Head of caudate nucleus (tissue), 42 donors: ENCODE results near the gene KRT13.

Experiments
- DNase-seq, 42 donors: peaks; one replicate each; pipeline versions ENCODE4 v3.0.0 to v3.0.0-alpha.2; 2020 to 2021; ENCODE audit warnings: mixed read lengths in 7 of 42
- intact Hi-C: fragments of 100-400 bp; cut with DNase I; formaldehyde crosslinking; loops from one replicate; pipeline ENCODE4 v1.15.0; 2022

The KRT13 gene

DNA sequence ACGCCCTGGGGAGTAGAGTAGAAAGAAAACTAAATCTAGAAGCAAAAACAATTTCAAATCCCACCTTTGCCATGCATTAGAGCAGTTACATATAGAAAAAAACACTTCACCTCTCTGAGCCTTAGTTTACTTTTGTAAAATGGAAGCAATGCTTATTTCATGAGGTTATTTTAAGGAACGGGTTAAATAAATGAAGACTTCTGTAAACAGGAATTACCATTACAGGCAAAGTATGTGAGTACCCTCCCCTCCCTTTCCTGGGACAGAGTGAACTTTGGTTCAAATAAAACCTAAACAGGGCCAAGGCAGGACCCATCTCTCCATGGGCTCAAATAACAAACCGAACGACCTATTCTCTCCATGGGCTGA, 17.8 kb upstream of the KRT13 start:
- intact Hi-C loops, result no loop called here
- DNase-seq, result no peak

DNA sequence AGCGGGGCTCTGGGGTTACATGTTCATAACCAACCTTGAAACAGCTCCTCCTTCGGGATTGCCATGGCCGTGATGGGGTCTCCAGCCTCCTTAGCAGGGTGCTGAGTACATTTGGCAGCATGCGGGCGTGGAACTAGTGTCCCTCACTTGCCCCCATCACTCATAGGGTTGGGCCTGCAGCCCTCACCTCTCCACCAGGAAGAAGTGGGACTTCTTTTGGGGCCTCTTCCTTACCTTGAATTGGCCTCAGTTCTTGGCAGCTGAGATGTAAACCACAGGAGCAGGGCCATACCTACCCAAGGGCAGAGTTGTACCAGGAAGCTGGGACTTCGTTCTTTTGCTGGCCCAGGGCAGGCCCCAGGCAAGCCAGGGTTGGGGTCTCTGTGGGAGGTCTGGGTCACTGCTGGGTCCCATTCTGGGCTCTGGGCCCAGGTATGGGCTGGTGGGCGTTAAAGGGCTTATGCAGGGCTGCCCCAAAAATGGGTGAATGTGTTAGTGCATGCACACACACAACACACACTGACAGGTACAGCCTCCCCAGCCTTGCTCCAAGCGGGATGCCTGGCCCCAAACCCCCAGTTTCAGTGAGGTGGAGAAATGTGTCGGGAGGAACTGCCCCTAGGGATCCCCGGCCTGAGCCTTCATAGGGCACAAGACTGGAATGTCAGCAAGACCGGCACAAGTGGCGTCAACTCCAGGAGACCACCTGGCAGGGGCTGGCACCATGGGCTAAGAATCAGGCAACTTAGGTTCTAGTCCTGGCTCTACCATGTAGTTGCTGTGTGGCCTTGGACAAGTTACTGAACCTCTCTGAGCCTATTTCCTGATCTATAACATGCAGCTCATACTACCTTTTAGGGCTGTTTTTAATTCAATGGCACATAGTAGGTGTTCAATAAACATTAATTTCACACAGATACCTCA, 17.2 kb upstream of the KRT13 start:
- no peak for DNase-seq
- intact Hi-C loops, result no loop called here

DNA sequence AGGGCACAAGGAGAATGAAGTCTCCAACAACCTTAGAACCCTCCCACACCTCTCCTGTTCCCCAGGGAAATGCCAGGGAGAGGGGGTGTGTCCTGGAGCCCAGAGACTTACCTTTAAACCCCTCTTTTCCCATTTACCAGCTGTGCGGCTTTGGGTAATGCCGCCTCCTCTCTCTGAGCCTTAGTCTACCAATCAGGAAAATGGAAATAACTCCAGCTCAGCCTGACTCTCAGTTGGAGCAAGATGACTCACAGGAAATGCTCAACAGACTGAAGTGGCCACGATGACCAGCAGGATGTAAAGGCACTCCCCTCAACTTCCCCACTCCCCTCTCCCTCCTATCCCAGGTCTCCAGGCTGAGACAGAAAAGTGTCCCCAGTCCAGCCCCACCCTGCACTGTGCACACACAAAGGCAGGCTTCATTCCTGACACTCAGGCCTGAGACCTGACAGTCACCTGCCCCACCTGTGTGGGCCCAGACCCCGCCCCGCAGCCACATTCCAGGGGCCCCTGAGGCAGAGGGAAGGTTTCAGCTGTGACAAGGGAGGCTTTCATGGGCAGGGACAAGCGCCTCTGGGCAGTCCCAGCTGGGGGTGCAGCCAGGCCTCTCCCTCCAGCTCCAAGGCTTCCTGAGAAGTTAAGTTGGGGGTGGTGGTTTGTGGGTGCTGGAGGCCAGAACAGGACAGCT, 16.3 kb upstream of the KRT13 start:
- DNase-seq, result no peak
- intact Hi-C loops, result no loop called here

DNA sequence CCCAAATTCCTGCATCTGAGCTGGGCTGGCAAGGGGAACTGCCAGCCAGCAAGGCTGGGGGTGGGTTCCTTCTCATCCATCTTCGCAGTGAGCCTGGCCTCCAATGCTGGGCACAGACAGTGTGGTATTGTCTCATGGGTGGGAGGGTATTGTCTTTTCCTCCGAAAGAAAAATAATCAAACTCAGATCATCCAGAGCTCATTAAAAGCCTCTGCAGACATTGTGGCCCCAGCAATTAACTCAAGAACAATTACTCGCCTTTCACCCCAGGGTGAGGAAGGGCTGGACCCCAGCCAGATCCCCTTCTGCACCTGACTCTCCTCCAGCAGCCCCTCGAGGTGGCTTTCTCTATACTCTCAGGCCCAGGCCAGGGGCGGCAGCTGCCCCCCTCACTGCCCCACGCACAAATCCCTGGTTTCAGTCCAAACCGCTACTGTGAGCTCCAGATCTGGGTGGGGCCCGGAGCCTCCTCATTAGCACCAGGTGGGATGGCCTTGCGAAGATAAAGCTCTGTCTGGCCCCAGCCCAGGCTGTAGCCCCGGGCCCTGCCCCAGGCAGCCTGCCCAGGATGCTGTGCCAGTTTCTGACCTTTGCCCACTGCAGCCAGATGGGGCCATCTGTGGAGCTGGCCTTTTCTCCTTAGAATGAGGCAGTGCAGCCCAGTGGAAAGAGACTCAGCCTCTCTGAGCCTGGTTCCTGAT, 15.6 kb upstream of the KRT13 start:
- intact Hi-C loops, result no loop called here
- no peak for DNase-seq

DNA sequence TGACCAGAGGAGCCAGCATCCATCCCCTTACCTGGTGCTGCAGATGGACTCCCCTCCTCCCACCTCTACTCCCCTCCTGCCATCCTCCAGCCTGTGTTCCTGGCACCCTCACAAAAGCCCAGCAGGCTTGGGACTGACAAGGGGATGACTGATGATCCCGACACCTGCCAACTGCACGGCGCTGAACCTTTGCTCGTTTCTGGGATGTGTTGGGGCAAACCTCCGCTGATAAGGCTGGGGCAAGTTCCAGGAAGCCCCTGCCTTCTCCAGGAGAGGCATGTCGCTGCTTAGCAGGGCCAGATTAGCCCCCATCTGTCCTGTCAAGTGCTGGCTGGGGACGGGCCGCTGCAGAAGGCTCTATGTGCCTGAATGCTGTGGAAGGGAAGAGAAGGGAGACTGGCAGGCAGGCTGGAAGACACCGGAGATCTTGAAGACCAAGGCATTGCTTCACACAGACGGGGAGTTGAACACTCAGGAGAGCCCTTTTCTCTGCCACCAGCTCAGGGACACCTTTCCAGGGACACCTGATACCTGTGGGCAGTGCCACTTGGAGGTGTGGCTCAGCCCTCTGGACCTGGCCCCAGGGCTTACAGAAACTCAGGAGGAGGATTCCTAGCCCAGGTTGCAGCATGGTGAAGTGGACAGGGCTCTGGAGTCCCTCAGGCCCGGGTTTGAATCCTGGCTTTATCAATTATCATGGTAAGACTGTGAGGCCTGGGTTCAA, 14.3 kb upstream of the KRT13 start:
- no peak for DNase-seq
- intact Hi-C loops, result no loop called here

DNA sequence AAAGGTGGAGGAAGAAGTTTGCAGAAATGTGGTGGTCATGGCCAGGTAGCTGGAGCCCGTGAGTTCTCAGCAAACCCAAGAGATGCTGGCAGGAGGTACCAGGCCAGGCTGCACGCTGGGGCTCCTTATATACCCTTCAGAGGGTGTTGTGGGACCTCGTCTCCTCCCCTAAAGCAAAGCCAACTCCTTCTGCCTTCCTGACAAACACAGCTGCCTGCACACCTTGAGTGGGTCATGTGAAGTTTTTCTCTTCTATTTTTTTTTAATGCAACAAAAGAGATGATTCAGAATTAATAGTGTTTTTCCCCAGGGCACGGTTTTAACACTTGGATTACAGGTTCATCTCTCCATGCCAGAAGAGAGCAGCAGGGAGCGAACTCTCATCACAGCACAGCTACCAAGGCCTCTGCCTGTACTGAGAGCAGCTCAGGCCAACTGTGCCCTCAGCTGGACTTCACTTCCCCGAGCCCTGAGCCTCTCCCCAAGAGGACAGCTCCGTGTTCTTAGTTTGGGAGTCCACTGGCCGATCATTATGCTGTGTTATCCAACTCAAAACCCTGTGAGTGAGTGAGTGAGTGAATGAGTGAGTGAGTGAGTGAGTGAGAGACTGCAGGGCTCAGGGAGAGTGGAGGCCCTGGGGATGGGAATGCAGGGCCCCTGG, 13.5 kb upstream of the KRT13 start, which contains the start of gene KRT15:
TSS of gene KRT15 (minus strand) at position 102 of the 661 bp plus-strand sequence. CDS start at position 39, 63 bp downstream.
- no peak for DNase-seq
- intact Hi-C loops, result no loop called here

DNA sequence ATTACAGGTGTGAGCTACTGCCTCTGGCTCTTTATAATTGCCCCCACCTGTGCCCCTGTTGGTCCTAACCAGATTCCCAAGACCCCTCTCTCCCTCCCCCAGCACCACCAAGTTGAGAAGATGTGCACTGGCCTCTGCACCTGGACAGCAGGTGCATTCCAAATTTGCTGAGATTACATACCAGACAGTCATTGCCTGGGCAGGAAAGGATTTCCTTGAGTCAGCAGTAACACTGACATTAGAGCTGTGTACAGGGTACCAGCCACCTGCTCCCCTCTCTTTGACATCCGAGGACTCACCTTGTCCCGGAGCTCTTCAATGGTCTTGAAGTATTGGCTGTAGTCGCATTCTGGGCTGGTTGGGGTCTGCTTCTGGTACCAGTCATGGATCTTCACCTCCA, 12.6 kb upstream of the KRT13 start:
- DNase-seq, result no peak
- intact Hi-C loops, result no loop called here

DNA sequence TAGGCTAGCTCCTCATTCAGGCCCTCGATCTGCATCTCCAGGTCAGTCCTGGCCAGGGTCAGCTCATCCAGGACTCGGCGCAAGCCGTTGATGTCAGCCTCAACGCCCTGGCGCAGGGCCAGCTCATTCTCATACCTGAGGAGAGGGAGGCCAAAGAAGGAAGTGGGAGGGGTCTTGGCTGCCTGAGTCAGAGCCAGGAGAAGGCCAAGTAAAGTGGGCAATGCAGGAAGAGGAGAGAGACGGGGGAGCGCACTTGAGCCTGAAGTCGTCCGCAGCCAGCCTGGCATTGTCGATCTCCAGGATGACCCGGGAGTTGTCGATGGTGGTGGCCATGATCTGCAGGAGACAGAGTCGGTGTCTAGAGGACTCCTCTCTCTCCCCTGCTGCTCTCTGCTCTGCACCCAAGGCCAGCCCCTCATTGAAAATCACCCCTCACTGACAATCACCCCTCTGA, 11.4 kb upstream of the KRT13 start:
- DNase-seq, result no peak

DNA sequence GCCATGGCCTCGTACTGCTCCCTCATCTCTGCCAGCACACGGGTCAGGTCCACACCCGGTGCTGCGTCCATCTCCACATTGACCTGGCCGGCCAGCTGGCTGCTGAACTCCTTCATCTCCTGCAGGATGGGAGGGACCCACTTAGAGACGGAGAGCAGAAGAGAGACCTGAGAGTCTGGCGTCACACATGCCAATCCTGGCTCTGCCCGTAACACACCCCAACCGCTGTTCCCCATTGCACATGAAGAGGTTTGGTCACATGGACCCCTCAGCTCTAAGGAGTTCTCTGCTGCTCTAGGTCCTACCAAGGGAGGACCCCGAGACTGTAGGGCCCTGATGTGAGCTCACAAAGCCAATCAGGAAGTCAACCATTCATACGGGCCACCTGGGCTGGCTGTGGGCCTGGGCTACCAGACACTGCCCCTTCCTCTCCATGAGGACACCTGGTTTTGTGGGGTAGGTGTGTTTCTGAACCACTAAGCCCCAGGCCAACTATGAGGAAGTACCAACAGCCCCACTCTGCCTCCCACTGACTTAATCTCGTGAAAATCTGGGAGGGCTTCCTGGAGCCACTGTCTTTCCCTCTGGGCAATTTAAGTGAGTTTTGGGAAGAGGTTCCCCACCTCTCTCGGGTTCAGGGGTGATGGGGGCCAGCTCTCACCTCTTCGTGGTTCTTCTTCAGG, 10.9 kb upstream of the KRT13 start:
- DNase-seq, result no peak
- intact Hi-C loops, result no loop called here

More for the DNA sequence above, 11.4 kb upstream of the KRT13 start:
- intact Hi-C loops, result no loop called here

DNA sequence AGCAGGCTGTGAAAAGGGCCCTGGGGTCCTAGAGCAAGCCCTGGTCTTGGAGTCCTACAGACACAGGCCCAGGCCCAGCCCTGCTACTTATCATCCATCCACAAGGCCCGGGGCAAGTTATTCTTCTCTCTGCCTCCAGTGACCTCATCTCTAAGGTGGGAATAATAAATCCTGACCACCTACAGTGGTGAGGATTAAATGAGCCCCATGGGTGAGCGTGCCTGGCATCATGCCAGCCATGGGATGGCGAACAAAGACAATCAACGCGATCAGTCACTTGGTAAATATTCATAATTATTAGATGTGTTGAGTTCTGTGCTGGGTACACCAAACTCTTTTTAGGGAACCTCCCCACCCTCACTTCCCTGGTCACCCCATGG, 7.7 kb upstream of the KRT13 start:
- intact Hi-C loops, result no loop called here
- no peak for DNase-seq

DNA sequence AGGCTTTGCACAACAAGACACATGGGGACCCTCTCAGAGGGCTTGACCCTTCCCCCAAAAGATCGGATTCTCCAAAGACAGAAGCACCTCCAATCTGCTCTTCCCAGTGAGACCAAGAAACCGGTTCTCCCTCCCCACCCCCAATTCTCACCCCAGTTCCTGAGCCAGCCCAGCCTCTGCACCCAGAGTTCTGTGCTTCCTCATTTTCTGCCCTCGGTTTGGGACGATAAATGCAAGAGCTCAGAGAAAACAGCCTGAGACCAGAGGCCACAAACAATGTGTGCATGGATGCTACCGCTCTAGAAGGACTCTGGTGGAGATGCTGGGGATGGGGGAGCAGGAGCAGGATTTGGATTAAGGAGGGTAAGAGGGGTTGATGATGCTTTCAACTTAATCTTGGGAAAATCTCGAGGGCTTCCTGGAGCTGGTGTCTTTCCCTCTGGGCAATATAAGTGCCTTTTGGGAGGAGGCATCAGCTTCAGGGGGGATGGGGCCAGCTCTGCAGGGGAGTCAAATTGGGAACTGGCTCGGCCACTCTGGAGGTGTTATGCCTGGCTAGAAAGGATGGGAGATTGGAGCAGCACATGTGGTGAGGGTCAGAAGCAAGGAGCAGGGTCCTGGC, 7.2 kb upstream of the KRT13 start:
- no peak for DNase-seq
- intact Hi-C loops, result no loop called here

DNA sequence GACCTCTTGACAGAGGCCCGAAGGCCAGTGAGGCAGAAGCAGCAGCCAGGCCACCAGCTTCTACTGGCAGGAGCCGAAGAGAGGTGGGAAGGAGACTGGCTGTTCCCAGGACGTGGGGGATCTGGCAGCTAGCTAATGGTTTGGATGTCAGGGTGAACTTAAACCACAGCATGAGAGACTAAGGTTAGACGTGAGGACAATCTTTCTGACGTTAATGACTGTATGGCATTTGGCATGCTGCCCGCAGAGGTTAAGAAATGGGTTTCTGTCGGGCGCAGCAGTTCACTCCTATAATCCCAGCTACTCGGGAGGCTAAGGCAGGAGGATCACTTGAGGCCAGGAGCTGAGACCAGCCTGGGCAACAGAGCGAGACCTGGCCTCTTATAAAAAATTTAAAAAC, 6.3 kb upstream of the KRT13 start:
- DNase-seq, result no peak
- intact Hi-C loops, result no loop called here

DNA sequence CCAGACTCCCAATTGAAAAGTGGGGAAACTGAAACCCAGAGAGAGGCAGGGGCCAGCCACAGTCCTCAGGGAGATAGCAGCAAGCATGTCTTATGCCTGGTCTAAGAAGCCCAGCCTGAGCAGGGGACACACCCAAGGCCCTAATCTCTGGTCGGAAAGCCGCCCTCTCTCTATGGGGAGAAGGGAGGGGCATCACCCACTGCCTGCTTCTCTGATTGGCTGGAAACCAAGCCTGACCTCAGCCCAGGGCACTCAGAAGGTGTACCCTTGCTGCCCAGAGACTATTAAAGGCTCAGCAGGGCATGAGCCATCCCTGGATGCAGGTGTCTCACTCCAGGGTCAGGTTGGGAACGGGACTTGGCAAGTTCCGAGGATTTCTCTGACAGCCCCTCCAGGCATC, 5.7 kb upstream of the KRT13 start:
- intact Hi-C loops, result no loop called here
- no peak for DNase-seq

DNA sequence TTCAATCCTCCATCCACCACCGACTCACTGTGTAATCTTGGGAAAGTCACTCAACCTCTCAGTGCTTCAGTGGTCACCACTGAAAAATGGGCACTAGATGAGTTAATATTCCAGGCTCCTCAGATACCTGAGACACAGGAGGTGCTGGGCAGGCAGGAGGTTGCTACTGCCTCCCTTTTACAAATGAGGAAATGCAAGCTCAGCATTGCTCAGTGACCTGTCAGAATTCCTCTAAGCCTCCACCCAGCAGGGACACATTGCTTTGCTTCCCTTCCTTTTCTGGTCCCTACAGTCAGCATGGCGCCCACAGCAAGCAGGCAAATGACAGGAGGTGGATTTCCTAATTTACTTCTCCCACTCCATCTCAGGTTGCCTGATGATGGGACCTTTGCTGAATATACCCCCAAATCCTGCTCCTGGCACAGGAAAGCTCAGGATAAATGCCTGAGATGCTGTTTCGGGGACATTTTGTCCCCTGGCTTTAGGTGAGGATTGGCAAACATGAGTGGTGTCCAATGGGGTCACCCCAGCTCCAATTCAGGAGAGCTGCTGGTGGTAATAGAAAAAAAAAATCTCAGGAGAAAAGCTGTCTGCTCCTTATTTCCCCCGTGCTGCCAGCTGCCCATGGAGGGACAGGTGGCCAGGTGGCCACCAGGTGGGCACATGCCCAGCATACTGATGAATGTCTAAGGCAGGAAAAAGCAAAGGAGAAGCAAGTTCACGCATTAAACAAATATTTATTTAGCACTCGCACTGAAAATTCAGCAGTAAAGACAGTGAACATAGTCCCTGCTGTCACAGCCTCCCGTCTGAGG, 5.0 kb upstream of the KRT13 start:
- intact Hi-C loops, result no loop called here
- DNase-seq, result no peak

DNA sequence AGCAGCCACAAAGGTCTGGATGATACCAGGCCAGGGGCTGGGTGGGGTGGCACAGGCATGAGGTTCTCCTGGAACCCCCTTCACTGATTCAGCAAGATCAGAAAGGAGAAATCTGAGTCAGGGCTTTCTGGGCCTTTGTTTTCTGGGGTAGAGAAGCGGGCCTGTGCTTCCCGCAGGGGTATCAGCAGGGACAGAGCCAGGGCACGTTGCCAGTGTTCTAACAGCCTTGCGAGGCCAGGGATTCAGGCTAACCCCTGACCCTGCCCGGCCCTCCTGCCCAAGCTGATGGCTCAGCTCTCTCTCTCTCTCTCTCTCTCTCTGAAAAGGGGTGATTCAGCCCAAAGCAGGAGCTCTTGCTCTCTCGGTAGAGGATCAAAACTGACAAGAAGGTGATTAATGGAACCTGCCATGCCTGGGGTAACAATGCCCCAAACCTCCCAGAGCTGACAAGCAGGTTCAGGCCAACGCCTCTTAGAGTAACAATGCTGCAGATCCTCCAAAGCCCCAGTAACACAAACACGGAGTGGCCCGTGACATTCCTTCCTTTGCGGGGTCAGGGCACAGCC, 2.0 kb upstream of the KRT13 start:
- intact Hi-C loops, result no loop called here
- no peak for DNase-seq
